ENCODE results near the gene ANGPTL8.

DNA sequence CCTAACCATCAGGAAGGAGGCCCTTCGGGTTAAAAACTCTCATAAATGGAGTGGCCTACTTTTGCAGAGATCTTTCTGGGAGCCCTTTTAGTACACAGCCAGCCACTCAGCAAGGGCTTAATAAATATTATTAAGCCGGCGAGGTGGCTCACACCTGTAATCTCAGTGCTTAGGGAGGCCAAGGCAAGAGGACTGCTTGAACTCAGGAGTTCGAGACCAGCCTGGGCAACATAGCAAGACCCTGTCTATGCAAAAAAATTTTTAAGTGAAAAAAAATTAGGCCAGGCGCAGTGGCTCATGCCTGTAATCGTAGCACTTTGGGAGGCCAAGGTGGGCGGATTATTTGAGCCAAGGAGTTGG is 41.3 kb upstream of the ANGPTL8 start:
- TF ChIP-seq POLR2AphosphoS5 (IDR thresholded peaks at IDR 0.05) (no peak), CTCF (IDR thresholded peaks at IDR 0.05) (no peak)
